ENCODE measurements around the gene FFAR3. TPM values are rescaled to one million over a fixed set of nuclear protein-coding genes. Genes with fewer than 3 reads are reported as not detected.

FFAR3 gene
- total and polyA plus RNA-seq, 9 of the 15 experiments (the other 6 are each of a cell fraction or from before 2014, with no cell fraction given) = not detected

GRCh38 chr19:35309481-35310279 lies 48.6 kb upstream of the FFAR3 start (continued):
- TF ChIP-seq, protein P1, sequence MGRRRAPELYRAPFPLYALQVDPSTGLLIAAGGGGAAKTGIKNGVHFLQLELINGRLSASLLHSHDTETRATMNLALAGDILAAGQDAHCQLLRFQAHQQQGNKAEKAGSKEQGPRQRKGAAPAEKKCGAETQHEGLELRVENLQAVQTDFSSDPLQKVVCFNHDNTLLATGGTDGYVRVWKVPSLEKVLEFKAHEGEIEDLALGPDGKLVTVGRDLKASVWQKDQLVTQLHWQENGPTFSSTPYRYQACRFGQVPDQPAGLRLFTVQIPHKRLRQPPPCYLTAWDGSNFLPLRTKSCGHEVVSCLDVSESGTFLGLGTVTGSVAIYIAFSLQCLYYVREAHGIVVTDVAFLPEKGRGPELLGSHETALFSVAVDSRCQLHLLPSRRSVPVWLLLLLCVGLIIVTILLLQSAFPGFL (CRISPR knock-in tag; IDR thresholded peaks at IDR 0.05) = no peak
- TF ChIP-seq GABPB2 (CRISPR knock-in tag; conservative IDR thresholded peaks at IDR 0.05) (0 out of 2 replicates have a peak, but pooled peaks have one; percentile 39), SP1 (CRISPR knock-in tag; IDR thresholded peaks at IDR 0.05) (no peak), FIP1L1 (IDR thresholded peaks at IDR 0.05; ENCODE audit: low read depth, low read length, poor library complexity, severe bottlenecking) (no peak), ZFX (CRISPR knock-in tag; IDR thresholded peaks at IDR 0.05) (peak; percentile 57), POLR2AphosphoS5 (IDR thresholded peaks at IDR 0.05; ENCODE audit: control insufficient read depth, insufficient read depth, low read depth, low read length) (no peak; the same call in 1 of the 2 replicates), PBX2 (CRISPR knock-in tag; IDR thresholded peaks at IDR 0.05; ENCODE audit: low read depth) (no peak), PBX2 (tag; conservative IDR thresholded peaks at IDR 0.05; ENCODE audit: low read depth) (no peak), MEF2D (tag; conservative IDR thresholded peaks at IDR 0.05; ENCODE audit: low read depth) (0 out of 2 replicates have a peak, but pooled peaks have one; percentile 73), ZNF780A (CRISPR knock-in tag; IDR thresholded peaks at IDR 0.05) (no peak), ELF4 (CRISPR knock-in tag; IDR thresholded peaks at IDR 0.05) (no peak), SAP30 (IDR thresholded peaks at IDR 0.05; ENCODE audit: borderline replicate concordance, insufficient read depth, low read depth, low read length, poor library complexity, severe bottlenecking) (no peak), ZBTB1 (CRISPR knock-in tag; IDR thresholded peaks at IDR 0.05; ENCODE audit: borderline replicate concordance, low read depth) (no peak), PHB (CRISPR knock-in tag; IDR thresholded peaks at IDR 0.05) (no peak), SPI1 (IDR thresholded peaks at IDR 0.05; ENCODE audit: borderline replicate concordance, low read depth, low read length) (no peak), NCOA2 (IDR thresholded peaks at IDR 0.05; ENCODE audit: partially characterized antibody in 2 of 2) (no peak), JUND (IDR thresholded peaks at IDR 0.05; ENCODE audit: borderline replicate concordance, low read depth, low read length) (peak; percentile 23; the same call in 1 of the 2 replicates), JUND (tag; IDR thresholded peaks at IDR 0.05; ENCODE audit: borderline replicate concordance, low read depth, low read length) (peak; percentile 39; the same call in 1 of the 3 replicates), TFAP4 (CRISPR knock-in tag; IDR thresholded peaks at IDR 0.05; ENCODE audit: borderline replicate concordance) (no peak)
- TF ChIP-seq, protein P2, sequence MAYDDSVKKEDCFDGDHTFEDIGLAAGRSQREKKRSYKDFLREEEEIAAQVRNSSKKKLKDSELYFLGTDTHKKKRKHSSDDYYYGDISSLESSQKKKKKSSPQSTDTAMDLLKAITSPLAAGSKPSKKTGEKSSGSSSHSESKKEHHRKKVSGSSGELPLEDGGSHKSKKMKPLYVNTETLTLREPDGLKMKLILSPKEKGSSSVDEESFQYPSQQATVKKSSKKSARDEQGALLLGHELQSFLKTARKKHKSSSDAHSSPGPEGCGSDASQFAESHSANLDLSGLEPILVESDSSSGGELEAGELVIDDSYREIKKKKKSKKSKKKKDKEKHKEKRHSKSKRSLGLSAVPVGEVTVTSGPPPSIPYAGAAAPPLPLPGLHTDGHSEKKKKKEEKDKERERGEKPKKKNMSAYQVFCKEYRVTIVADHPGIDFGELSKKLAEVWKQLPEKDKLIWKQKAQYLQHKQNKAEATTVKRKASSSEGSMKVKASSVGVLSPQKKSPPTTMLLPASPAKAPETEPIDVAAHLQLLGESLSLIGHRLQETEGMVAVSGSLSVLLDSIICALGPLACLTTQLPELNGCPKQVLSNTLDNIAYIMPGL (CRISPR knock-in tag; IDR thresholded peaks at IDR 0.05) = no peak
